C4-2B (cell line): Measurements from ENCODE around the gene CRLF1.

Experiments used
- ZFX ChIP-seq: fragments of 450-650 bp; IDR thresholded peaks from 2 replicates; pipeline ENCODE4 v1.6.1; 2017
- TF ChIP-seq, protein P1 (sequence below): fragments of 450-650 bp; conservative IDR thresholded peaks from 2 replicates; pipeline ENCODE4 v1.5.1; 2017; ENCODE audit warnings: mild to moderate bottlenecking

DNA sequence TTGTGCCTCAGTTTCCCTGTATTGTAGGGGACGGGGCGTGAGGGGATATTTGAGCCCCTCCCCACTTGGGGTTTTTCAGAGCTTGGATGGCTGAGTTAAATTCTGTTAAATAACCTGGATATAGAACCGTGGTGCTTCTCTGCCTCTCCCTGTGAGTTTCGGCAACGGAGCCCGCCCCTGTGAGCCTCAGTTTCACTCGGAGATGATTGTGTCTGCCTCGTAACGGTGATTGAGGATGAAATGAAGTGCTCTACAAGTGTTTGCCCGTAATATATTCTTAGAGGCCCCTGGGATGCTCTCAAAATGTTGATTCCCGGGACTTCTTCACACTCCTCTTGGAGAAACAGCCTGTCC lies 48.4 kb downstream of the CRLF1 start:
- TF ChIP-seq, protein P1, sequence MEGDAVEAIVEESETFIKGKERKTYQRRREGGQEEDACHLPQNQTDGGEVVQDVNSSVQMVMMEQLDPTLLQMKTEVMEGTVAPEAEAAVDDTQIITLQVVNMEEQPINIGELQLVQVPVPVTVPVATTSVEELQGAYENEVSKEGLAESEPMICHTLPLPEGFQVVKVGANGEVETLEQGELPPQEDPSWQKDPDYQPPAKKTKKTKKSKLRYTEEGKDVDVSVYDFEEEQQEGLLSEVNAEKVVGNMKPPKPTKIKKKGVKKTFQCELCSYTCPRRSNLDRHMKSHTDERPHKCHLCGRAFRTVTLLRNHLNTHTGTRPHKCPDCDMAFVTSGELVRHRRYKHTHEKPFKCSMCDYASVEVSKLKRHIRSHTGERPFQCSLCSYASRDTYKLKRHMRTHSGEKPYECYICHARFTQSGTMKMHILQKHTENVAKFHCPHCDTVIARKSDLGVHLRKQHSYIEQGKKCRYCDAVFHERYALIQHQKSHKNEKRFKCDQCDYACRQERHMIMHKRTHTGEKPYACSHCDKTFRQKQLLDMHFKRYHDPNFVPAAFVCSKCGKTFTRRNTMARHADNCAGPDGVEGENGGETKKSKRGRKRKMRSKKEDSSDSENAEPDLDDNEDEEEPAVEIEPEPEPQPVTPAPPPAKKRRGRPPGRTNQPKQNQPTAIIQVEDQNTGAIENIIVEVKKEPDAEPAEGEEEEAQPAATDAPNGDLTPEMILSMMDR = no peak
- no peak for TF ChIP-seq ZFX
